HS-5 (cell line): ENCODE results near the gene GOLGA6L22.
"Not testable (repeated sequence)": the region's sequence is repeated elsewhere in the genome, so short reads cannot be mapped to it uniquely, and the experiment has no call there.

Experiments used
- DNase-seq: peaks from one replicate; pipeline ENCODE4 v3.0.0-alpha.2; 2012; ENCODE audit warnings: low read depth

The GOLGA6L22 gene

GRCh38 chr15:22458603-22459002, at the start of gene GOLGA6L22:
Gene GOLGA6L22, plus strand, starts transcription at chr15:22458903. Its CDS starts 91 bp downstream, at chr15:22458994.
- DNase-seq: not testable (repeated sequence)

- not testable (repeated sequence) for DNase-seq
These were observed 41.4 kb upstream of the GOLGA6L22 start for GRCh38 chr15:22417288-22417687.

GRCh38 chr15:22417795-22418194, 40.9 kb upstream of the GOLGA6L22 start:
- DNase-seq: not testable (repeated sequence)

- not testable (repeated sequence) for DNase-seq
These were observed 40.5 kb upstream of the GOLGA6L22 start for GRCh38 chr15:22418212-22418611.

- DNase-seq: not testable (repeated sequence)
These were observed 40.0 kb upstream of the GOLGA6L22 start for GRCh38 chr15:22418666-22419065.

GRCh38 chr15:22420340-22420739, 38.4 kb upstream of the GOLGA6L22 start:
- DNase-seq: not testable (repeated sequence)

GRCh38 chr15:22429426-22429825, 29.3 kb upstream of the GOLGA6L22 start:
- DNase-seq: not testable (repeated sequence)

- DNase-seq: not testable (repeated sequence)
These were observed 27.0 kb upstream of the GOLGA6L22 start for GRCh38 chr15:22431687-22432086.

GRCh38 chr15:22494490-22495113, 35.9 kb downstream of the GOLGA6L22 start:
- not testable (repeated sequence) for DNase-seq

GRCh38 chr15:22497200-22497599, 38.5 kb downstream of the GOLGA6L22 start:
- DNase-seq: not testable (repeated sequence)

GRCh38 chr15:22498220-22498925, 39.7 kb downstream of the GOLGA6L22 start:
- not testable (repeated sequence) for DNase-seq

- DNase-seq: not testable (repeated sequence)
These were observed 43.6 kb downstream of the GOLGA6L22 start for GRCh38 chr15:22502272-22502671.

- DNase-seq: not testable (repeated sequence)
These were observed 48.3 kb downstream of the GOLGA6L22 start for GRCh38 chr15:22506959-22507358.

GRCh38 chr15:22516140-22516539, 57.4 kb downstream of the GOLGA6L22 start:
- not testable (repeated sequence) for DNase-seq
